Right renal cortex interstitium (tissue), 3 donors: ENCODE results near the gene CSRP2. TPM values are rescaled to one million over a fixed set of nuclear protein-coding genes. Genes with fewer than 3 reads are reported as not detected.

Source experiments
- DNase-seq, 3 donors: peaks; one replicate each; pipeline ENCODE4 v3.0.0-alpha.2; 2013; ENCODE audit warnings: low read depth in 3 of 3, low spot score in 2 of 3
- polyA plus RNA-seq, 3 donors: library from polyadenylated mRNA; unstranded; fragments of 120-200 nt; gene quantifications; one replicate each; pipeline ENCODE4 v1.2.1, GENCODE V29; 2013; ENCODE audit not compliant: insufficient read length in 3 of 3

CSRP2 gene
- polyA plus RNA-seq: 100 to 1,000 TPM in 1 of 3 donors, 10 to 100 TPM in 2; 90.7 to 105 (median 96.0) TPM

GRCh38 chr12:76878899-76879709, at the start of gene CSRP2:
CSRP2 (minus strand) TSS chr12:76879019; CDS start chr12:76866260, 12,759 bp downstream.
- peak; percentile 77 to 82 (median 80) for DNase-seq

GRCh38 chr12:76927170-76927784, 48.5 kb upstream of the CSRP2 start:
- DNase-seq: no peak

- DNase-seq: no peak
Measured at GRCh38 chr12:76925135-76925534, 46.3 kb upstream of the CSRP2 start.

GRCh38 chr12:76922866-76923265, 44.0 kb upstream of the CSRP2 start:
- no peak for DNase-seq

GRCh38 chr12:76921891-76922664, 43.3 kb upstream of the CSRP2 start:
- DNase-seq: no peak

GRCh38 chr12:76921100-76921471, 42.3 kb upstream of the CSRP2 start:
- no peak for DNase-seq

GRCh38 chr12:76920172-76921099, 41.6 kb upstream of the CSRP2 start:
- DNase-seq: no peak

- no peak for DNase-seq
Measured at GRCh38 chr12:76919383-76920171, 40.8 kb upstream of the CSRP2 start.

GRCh38 chr12:76916170-76916540, 37.3 kb upstream of the CSRP2 start:
- no peak for DNase-seq

GRCh38 chr12:76915361-76916169, 36.7 kb upstream of the CSRP2 start:
- DNase-seq: no peak

GRCh38 chr12:76914102-76914859, 35.5 kb upstream of the CSRP2 start:
- no peak for DNase-seq

- no peak for DNase-seq
Measured at GRCh38 chr12:76909290-76909689, 30.5 kb upstream of the CSRP2 start.

GRCh38 chr12:76908303-76909017, 29.6 kb upstream of the CSRP2 start:
- no peak for DNase-seq

- no peak for DNase-seq
Measured at GRCh38 chr12:76901628-76902380, 23.0 kb upstream of the CSRP2 start.

GRCh38 chr12:76899522-76899921, 20.7 kb upstream of the CSRP2 start:
- DNase-seq: no peak

GRCh38 chr12:76898442-76898841, 19.6 kb upstream of the CSRP2 start:
- no peak for DNase-seq

- DNase-seq: no peak
Measured at GRCh38 chr12:76896274-76896673, 17.5 kb upstream of the CSRP2 start.
